HG03378 (cell line): Measurements from ENCODE around the gene TEX51.

Source experiments
- ATAC-seq: cut with Tn5 transposase; IDR thresholded peaks from one replicate; pipeline ENCODE4 v1.9.1; 2021; ENCODE audit warnings: mild to moderate bottlenecking, moderate library complexity; ENCODE audit not compliant: unreplicated experiment

The TEX51 gene

DNA sequence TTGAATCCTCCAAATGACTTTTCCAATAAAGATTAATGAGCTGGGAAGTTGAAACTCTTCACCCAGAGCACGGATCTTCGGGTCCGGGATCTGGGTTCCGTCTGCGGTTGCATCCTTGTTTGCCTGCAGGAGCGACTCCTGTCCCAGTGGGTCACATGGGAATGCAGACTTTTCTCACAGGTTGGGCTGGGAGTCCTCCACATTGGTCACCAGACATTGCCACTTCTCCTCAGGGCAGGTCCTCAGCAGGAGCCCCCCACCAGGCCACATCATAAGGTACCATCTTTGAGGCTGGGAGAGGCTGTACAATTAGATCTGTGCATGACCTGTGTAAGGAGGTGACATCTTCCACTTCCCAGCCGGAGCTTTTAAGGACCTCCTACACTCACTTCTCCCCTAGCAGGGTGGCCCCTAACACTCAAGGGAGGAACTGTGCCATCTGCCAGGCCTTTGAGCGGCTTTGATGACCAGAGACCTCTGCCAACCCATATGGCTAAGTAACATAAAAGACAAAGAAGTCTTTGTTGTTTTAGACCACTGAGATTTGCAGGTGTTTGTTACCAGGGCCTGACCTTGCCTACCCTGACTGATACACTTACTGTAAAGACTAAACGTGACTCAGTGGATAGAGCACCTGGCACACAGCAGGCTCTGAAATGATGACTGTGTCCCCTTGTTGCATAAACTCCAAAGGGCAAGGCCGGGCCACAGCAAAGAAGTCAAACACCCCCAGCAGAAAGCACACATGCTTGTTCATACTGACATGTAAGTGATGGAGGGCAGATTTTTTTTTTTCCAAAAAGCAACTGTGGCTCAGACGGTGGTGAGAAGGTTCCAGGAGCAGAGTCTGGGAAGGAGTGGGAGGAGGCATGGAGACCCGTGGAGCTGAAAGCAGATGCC is 7.9 kb upstream of the TEX51 start:
- ATAC-seq = no peak

DNA sequence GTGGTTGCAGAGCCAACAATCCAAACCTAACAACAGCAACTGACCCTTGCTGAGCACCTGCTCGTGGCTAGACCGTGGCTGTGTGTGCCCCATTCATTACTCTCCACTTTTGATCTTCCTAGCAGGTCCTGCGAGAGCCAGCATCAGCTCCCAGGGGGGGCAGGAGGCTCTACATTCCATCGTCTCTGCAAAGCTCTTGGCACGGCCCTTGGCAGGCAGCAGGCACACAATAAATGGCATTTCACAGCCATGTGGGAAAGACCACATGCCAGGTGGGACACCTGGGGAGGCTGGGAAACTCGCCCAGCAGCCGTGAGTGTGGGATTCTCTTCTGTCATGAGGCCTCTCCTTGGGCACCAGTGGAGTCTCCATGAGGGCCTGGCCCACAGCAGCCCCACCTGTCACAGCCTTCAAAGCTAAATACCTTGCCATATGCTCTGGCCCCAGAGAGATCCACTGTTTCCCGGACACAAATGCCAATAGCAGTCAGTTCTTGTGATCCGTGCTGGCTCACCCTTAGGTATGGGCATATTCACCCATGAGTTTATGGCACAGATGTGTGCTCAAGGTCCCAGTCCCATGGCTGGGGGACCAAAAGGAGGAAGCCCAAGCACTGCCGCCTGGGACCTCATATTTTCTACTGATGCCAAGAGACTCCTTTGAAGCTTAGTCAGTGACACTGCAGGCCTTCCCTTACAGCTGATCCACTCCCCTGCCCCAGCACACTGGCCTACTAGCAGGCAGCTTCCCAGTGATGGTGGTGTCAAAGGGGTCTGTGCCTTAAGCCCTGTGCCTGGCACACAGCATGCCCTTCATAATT is 6.8 kb upstream of the TEX51 start:
- no peak for ATAC-seq

DNA sequence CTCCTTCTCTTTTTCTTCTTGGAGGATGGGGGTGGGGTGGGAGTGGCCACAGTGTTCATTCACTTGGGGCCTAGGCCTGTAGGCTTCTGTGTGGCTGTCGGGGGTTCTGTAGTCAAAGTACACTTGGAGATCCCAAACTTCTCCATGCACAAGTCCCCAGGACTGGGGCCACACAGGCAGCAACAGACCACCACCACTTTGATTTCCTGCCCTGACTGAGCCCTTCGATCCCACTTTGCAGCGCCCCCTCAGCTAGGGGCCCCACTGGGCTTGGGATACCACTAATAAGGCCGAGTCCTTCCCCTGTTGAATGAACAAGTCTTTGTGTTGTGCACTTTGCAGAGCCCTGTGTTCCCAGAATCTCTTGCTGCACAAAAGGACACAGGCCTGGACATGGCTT is 5.5 kb upstream of the TEX51 start:
- ATAC-seq = no peak

DNA sequence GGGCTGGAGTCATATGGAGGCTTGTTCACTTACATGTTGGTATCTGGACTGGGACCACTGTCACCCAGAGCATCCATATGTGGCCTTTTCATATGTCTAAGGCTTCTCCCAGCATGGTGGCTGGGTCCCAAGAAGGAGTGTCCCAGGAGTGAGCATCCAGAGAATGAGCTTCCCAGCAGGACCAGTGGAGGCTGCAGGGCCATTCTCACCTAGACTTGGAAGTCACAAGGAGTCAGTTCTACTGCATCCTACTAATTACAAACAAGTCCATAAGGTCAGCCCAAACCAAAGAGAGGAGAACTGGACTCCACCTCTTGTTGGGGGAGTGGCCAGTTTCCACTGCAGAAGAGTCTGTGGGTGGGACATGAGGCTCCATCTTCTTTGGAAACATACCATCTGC is 5.1 kb upstream of the TEX51 start:
- no peak for ATAC-seq

DNA sequence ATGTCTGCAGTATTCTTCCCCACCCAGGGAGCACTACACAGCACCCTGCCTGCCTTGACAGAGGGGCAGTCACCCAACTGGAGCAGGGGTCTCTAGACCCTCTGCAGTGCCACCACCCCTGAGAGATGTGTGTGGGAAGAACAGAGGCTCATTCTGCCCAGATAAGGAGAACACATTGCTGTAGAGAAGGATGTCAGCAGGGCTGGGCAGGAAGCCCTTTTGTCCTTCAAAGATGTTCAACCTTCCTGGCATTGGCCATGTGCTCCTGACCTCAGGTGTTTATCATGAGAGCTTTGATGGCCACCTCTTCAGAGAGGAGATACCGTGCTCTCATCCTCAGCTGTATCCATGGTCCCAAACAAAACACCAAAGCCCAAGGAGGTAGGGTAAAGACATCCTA is 4.6 kb upstream of the TEX51 start:
- no peak for ATAC-seq

DNA sequence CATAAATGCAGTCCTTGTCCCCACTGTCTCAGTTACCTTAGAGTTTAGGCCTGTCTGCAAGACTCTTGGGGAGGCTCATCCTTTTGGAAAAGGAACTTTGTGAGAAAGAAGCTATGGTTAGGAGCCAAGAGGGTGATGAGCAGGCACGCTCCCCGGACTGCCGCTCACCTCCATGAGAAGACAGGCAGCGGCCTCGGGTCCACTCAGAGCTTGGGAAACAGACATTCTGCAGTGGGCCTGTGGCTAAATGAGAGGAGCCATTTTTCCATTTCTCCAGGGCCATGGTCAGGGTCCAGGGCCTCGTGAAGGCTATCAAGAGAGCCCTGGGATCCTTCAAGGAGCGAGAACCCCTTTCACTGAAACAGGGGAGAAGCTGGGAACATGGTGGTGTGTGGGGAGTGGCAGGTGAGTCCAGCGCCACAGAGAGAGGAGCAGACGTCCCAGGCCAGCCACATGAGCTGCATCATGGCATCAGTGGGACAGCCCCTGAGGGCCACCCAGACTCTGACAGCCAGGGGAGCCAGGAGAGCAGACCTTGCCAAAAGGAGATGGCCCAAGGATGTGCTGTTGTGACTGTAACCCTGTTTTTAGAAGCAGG is 4.0 kb upstream of the TEX51 start:
- ATAC-seq = no peak

DNA sequence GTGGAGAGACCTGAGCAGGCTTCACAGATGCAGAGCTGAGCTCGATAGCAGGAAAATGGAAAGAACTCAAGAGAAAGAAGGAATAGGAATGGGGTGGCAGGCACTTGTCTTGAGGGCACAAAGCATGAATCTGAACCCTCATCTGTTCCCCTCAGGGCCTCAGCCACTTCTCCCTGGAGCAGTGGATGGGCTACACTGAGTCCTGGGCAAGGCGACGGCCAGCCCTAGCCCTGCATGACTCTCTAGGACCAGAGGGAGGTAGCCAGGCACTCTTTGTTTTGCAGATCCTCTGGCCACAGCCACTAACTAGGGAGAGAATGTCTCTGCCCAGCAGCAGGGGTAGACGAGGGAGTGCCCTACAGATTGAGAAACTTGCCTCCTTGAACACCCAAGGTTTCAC is 3.4 kb upstream of the TEX51 start:
- no peak for ATAC-seq

DNA sequence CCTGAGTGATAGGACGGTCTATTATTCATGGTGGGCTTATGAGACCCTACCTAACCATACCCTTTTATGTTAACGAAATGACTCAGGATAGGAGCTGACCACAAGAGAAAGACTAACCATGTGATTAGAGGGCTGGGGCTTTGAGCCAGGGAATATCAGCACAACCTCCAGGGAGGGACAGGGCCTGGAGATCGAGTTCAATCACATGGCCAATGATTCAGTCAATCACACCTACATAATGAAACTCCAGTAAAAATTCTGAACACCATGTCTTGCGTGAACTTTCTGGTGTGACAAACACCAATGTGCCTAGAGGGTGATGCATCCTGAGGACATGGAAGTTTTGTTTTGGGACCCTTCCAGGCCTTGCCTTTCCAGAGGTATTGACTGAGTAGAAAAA is 2.2 kb upstream of the TEX51 start:
- ATAC-seq = no peak

DNA sequence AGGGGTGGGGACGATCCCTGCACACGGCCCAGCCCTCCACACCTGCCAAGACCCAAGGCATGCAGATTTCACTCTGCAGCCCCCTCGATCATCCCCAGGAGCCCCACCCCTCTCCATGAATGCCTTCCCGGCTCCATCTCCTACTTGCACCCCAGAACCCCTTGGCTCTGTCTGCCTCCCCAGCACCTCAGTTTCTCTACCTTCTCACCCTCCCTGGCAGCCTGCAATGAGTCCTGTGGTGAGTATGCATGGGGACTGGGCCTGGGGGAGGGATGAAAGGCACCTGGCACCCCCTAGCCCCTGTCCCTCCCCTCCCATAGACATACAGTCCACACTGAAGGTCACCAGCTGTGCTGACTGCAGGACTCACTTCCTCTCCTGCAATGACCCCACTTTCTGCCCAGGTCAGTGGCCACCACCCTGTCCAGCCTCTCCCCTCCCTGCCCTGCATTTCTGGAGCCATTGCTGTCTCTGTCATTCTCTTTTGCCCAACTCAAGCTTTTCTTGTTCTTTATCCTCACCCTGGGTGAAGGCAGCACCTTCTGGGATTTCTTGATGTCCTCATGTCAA is 1.0 kb downstream of the TEX51 start:
- ATAC-seq = no peak

DNA sequence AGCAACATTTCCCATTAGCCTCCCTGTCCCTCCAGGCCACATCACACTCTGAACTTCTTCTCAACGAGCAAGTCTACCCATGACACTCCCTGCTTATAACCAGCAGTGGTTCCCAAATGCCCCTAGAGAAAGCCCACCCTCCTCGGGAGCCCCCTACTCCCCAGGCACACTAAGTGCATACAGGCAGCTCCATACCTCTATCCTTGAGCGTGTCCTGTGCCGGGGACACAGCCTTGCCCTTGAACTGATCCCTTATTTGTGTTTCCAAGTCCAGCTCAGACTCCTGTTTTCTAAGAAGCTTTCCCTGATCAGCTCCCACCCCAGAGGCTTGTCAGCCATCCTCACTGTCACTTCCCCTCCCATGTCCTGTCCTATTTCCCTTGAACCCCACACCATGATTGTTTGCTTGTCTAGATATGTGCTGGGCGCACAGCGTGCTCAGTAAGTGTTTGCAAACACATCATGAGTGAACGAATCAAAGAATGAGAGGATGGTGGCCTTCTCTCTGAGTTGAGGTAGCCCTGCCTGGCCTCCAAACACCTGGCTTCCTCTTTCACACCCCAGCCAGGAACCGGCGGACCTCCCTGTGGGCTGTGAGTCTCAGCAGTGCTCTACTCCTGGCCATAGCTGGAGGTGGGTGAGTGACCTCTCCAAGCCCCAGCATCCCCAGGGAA is 2.1 kb downstream of the TEX51 start:
- ATAC-seq = no peak

DNA sequence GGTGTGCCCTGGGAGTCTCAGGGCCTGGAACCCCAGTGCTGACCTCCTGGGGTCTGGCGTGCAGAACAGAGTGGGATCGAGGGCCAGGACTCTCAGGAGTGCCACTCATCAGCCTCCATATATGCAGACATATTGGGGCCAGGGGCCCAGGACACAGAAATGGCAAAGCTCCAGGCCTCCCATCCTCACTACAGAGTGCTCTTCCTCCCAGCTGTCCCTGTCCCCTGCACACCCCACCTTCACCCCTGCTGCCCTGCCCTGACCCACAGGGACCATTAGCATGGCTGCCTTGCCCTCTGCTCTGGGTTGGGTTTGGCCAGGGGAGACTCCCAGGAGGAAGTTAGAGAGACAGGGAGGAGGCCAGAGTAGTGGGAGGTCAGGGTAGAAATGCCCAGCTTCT is 2.8 kb downstream of the TEX51 start:
- no peak for ATAC-seq

DNA sequence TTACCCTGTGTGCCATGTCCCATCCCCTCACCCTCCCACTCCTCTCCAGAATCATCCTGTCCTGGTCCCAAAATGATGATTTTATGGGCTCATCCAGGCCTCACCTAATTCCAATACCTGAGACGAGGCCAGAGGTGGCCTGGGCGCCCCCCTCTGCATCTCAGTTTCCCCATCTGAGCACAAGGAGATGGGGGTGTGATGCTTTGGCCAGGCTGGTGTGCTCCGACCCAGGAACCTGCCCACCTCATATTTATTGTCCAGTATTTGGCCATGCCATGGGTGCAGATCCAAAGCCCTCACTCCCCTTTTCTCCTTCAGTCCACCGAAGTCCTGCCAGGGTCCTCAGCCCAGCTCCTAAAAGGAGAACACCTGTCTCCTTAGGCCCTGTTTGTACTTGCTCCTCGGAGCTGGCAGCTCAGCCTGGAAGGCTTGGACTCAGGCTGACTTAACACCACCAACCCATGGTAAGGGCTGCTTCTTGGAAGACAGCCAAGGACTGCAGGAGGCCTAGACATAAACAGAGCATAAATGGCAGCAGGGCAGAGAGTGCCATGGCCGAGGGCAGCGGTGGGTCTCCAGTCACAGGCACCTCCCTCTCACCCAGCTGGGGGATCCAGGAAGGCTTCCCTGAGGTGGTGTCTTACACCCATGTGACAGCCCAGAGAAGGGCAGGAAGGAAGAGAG is 3.6 kb downstream of the TEX51 start:
- no peak for ATAC-seq

DNA sequence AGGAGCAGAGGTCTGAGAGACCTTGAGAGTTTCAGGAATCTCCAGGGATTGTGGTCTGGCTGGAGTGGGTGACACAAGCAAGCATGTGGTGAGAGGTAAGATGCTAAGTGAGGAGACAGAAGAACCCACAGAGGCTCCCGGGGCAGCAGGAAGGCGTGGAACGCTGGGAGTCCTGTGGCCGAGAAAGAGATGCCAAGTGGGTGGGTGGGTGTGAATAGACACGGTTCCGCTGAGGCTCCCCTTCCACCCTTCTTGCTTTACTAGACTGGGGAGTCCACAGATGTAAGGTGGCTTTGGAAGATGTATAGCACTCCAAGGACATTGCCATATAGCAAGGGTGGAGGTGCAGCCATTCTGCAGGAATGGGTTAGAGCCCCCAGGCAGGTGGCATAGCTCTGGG is 4.2 kb downstream of the TEX51 start:
- no peak for ATAC-seq

DNA sequence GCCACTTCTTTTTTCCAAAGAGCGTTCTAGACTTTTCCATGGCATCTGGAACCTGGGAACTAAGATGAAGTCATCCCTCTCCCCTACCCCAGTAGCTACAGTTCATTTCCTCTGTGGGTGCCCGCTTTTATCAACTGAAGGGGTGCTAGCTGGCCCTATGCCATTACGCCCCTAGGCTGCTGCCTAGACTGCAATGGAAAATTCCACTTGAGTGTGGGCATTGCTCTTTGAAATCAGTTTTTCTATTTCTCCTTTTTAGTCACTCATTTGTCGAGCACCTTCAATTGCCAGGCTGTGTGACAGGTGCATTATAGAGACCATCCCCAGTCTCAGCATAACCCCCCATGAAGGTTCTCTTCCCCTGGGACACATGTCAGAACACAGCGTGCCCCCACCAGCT is 7.3 kb downstream of the TEX51 start:
- no peak for ATAC-seq

DNA sequence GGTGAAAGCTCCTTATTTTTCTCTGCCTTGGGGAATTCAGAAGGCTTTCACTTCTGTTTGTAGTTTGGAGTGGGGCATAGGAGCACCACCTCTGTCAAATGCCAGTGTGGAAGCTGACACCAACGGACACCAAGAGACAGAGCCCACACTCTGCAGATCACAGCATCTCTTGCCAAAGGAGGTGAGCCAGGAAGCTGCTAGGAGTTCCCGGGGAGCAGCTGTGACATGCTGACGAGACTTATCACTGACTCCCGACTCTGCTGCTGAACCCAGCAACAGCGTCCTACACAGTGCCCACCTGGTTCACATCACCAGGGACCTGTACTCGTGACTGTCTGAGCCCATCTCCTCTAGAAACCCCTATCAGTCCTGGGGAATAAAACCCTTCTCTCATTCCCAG is 8.1 kb downstream of the TEX51 start:
- ATAC-seq = no peak

DNA sequence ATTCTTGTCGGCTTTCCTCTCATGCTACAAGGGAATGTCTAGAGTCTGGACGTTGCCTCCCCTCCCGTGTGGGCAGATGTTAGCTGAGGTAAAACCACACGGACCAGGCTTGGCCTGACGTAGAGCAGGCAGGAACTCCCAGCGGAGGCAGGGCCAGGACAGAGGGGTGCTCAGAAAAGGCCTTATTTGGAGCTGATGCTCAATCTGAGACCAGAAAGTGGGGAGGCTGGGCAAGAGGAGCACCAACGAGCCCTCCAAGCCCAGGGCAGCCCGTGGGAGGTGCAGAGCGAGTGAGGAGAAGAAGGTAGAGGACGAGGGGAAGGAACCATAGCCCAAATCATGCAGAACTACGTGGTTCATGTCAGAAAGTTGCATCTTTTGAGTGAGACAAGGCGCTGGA is 9.0 kb downstream of the TEX51 start:
- no peak for ATAC-seq

DNA sequence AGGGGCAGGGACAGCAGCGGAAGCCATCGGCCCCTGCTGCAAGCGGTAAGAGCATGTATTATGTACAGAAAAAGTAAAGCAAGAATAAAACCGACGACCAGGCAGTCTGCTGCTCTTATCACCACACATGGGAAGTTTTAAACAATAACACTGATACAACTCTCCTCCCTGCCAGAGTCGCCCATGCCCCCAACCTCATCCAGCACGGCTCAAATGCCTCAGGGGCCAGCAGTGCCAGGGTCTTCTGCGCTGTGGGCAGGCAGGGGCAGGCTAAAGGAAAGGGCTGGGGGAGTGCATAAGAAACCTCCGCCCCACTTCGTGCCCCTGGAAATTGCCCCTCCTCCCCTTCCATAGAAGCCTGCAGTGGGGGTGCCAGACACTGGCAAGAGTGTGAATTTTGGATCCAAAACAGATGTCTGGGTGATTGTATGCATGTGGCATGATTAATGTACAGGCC is 10.1 kb downstream of the TEX51 start:
- ATAC-seq = no peak

DNA sequence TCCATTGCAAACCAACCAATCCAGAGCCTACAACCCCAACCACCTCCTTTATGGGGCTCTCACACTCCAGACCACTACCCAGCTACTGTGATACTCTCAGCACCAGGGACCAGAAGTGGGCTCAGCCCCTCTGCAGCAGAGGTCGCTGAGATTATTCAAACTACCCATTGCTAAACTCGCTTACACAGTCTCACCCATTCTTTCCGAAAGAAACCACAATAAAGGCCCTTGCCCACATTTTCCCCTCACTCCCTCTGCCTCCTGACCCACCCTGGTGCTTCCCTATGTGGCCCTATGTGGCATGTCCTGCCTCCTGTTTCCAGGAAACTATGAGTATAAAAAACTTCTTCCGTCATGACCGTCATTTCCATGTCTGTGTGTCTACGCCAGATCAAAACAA is 10.7 kb downstream of the TEX51 start:
- ATAC-seq = no peak

DNA sequence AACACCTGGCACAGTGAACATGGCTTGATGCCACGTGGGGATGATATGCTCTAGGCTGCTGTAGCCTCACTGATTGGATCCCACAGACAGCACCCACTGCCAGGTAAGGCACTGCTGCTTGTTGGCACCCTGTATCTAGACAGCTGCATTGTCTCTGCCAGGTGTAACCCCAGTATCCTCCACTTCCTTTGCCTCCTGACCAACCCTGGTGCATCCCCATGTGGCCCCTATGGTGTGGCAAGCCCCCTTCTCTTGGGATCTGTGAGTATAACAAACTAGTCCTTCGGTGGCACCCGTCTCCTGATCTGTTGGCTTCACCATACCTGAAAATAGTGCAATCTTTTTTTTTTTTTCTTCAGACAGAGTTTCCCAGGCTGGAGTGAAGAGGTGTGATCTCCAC is 11.1 kb downstream of the TEX51 start:
- no peak for ATAC-seq

DNA sequence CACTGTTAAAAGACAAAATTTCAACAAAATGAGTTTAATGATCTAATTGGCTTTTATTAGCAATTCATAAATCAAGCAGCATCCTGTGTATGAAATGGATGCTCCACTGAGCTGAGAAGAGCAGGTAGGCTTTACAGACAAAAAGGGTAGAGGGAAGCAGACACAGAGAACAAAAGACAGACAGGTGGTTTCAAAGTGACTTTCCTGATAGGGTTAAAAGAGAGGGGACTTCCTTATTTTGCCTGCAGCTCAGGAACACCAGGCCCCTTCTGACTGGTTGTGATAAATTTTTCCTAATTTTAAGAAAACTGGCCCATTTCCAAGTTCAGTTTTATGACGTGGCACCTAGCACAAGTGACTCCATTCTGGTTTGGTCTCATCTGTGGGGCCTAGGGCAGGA is 11.9 kb downstream of the TEX51 start:
- no peak for ATAC-seq
